Mucosa of descending colon (tissue), 3 donors: Measurements from ENCODE around the gene UBE2D4. TPM values are rescaled to one million over a fixed set of nuclear protein-coding genes. Genes with fewer than 3 reads are reported as not detected.

Experiments
- ATAC-seq: fragments of 200-7000 bp; cut with Tn5 transposase; one replicate; pipeline ENCODE4 v1.9.1; 2020; ENCODE audit warnings: mild to moderate bottlenecking, moderate library complexity
- DNase-seq, 3 donors: peaks; one replicate each; pipeline ENCODE4 v3.0.0-alpha.2; 2020
- H3K36me3 ChIP-seq: fragments of 200-600 bp; one replicate; pipeline ENCODE4 v1.8.0; 2021; ENCODE audit warnings: low read depth, mild to moderate bottlenecking
- H3K4me1 ChIP-seq: fragments of 200-600 bp; one replicate; pipeline ENCODE4 v1.8.0; 2021; ENCODE audit warnings: low read depth, mild to moderate bottlenecking
- H3K4me3 ChIP-seq: fragments of 200-600 bp; one replicate; pipeline ENCODE4 v1.8.0; 2021; ENCODE audit warnings: mild to moderate bottlenecking
- H3K9me3 ChIP-seq: fragments of 200-600 bp; one replicate; pipeline ENCODE4 v1.8.0; 2021; ENCODE audit warnings: mild to moderate bottlenecking
- CTCF ChIP-seq: fragments of 200-600 bp; IDR thresholded peaks from one replicate; pipeline ENCODE4 v1.8.0; 2022; ENCODE audit warnings: antibody characterized with exemption, mild to moderate bottlenecking
- intact Hi-C, 2 donors: fragments of 100-400 bp; cut with DNase I in 1 of 2; cut with micrococcal nuclease in 1 of 2; formaldehyde crosslinking; loops; one replicate each; pipeline versions ENCODE4 v1.11.0 to v1.11.1; 2022; cut with DNase I, micrococcal nuclease
- long read RNA-seq, 2 donors: library from polyadenylated mRNA; unstranded; transcript quantifications; one replicate each; pipeline ENCODE4 v2.0.0, GENCODE V29; 2019 to 2021
- total RNA-seq, 3 donors: library from RNA; stranded (reverse); fragmentation: NEBNext Ultra II Directional in 2 of 3; extraction: Animal tissue kit (Norgen Biotek cat#: 25700) in 2 of 3; gene quantifications; one replicate each; pipeline versions ENCODE4 v1.2.1 to v1.2.4, GENCODE V29; 2021 to 2023
- donor health status: DM: no; HTN: no; CAD: no; lungs with moderate emphysema.
- donor health status: DM: no; HTN: no; CAD: no.
- donor health status: DM: no; HTN: yes; CAD: no.

The UBE2D4 gene
- 10 to 100 TPM; 11.5 to 20.7 (median 11.8) TPM for total RNA-seq
- long read RNA-seq, donor 1, transcript UBE2D4-201 (7 exons, 3,974 nt), result major isoform, 11 of 31 reads
- long read RNA-seq, donor 1, partial matches to known transcripts, result 3 of 31 reads
- long read RNA-seq, donor 1, other reads (novel, unspliced or antisense), result 6 of 31 reads
- long read RNA-seq, donor 2, transcript UBE2D4-201 (7 exons, 3,974 nt), result major isoform, 6 of 14 reads
- long read RNA-seq, donor 2, partial matches to known transcripts, result 1 of 14 reads
- long read RNA-seq, donor 2, other reads (novel, unspliced or antisense), result 5 of 14 reads

DNA sequence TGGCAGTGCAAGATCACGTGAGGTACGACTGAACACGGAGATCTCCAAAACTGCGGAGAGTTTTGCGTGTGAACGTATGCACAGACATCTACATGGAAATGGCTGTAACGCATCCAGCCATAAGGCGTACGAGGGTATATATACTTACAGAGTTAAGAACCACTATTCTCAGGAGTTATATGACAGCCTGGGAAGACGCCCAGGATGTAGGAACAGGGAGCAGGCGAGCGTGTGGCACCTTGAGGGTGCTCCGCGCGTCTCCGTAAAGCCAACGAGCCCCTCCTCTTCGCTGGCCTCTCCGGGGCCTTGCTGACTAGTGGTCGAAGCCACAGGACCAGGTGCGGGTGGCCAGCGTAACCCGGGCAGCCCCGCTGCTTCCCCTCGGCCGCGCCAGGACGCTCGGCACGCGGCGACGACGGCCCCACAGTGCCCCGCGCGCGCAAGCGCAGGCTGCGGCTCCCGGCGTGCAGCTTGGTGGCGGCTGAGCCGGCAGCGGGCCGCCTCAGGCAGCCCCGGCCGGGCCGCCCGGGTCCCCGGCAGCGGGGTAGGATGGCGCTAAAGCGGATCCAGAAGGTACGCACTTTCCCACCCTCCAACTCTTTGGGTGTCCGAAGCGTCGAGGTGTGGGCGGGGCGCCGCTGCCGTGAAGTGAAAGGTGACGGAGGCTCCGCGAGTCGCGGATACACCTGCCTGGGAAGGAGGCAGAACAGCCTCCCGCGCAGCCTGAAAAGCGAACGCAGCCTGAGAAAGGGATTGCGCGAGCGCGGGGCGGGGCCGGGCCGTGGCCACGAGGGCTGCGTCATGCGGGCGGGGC, at the start of gene UBE2D4:
Gene UBE2D4 (plus strand): TSS at position 453 of the 814 bp plus-strand sequence. CDS start 97 bp downstream, at position 550.
- intact Hi-C loops, result no loop called here
- H3K9me3 ChIP-seq, result no peaks in the 10 kb centered on the region
- no peaks in the 10 kb centered on the region for H3K36me3 ChIP-seq
- peak; percentile 94 to 95 (median 94) for DNase-seq
- H3K4me1 ChIP-seq, result peaks cover 16% of the 10 kb centered on the region
- no peak for TF ChIP-seq CTCF
- ATAC-seq, result peak; percentile 98
- H3K4me3 ChIP-seq, result peak within 1 kb of the TSS; percentile 31

DNA sequence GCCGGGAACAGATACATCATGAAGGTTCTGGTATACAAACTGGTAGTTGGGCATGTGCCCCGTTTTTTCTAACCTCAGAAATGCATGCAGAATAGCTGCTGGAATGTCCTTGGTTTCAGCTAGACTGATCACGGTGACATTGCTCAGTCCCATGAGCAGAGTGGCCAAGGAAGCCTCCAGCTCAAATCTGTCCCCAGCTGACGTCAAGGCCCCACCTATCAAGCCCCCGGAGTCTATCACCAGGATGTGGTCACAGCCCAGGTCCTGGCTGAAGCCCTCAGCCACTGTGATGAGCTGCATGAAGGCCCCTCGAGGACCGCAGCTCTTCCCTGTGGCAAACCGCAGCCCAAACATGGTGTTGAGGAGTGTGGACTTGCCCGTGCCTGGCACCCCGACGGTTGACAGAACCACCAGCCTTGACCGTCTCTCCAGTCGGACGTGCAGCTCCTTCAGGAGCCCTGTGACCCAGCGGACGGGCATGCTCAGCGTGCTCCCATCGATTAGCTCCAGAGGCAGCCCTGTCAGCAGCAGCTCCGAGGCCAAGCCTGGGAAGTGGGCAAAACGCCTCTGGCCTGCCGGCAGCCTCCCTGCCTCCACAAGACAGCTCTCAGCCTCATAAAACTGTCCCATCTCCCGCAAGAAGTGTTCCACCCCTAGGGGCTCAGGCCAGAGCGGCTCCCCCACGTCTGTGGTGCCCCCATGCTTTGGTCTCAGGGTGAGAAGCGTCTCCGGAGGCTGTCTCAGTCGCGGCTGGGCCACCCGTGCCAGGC, 49.1 kb upstream of the UBE2D4 start:
- DNase-seq (peak in 1 of 3 donors; percentile 48), ATAC-seq (no peak)
- Histone ChIP-seq H3K4me3 (no peak overlapping the region), H3K9me3 (no peaks in the 10 kb centered on the region), H3K4me1 (peaks cover 12% of the 10 kb centered on the region), H3K36me3 (peaks cover 13% of the 10 kb centered on the region)
- no peak for TF ChIP-seq CTCF
- intact Hi-C loops, result no loop called here

DNA sequence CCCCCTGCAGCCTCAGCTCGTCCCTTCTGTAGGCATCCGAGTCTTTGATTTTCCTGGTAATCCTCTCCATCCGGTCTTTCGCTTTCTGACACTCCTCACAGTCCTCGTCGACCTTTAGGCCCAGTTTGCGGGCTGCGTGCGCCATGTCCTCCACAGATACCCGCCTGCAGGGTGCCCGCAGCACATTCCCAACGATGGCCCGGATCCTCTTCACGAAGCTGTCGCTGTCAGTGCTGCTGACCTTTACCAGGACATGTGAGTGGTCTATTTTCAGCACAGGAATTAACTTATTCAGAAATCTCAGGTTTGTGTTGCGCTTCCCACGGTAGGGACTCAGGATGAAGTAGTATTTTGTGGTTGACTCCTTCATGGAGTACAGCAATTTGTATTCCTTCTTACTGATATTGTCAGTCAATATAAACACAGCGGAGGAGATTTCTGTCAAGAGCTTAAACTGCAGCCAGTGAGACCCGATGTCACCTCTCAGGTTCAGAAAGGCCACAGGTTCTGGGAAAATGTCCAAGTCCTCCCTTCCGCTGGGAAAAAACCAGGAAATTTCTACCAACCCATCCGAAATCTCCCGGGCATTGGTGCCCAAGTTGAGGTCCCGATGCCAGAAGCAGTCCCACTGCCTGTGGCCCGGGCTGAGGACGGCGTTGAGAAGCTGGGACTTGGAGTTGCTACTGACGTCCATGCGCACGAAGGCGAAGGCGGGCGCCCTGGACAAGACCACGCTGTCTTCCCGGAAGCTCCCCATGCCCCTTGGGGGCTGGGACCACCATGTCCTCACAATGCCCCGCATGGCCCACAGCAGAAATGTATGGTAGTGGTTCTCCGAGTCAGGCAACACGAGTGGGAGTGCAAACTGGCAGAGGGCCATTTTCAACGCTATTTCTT, 48.0 kb upstream of the UBE2D4 start:
- no peak overlapping the region for H3K4me3 ChIP-seq
- DNase-seq, result no peak
- intact Hi-C loops, result no loop called here
- H3K4me1 ChIP-seq, result peaks cover 2% of the 10 kb centered on the region
- ATAC-seq, result no peak
- no peaks in the 10 kb centered on the region for H3K9me3 ChIP-seq
- peaks cover 13% of the 10 kb centered on the region for H3K36me3 ChIP-seq
- TF ChIP-seq CTCF, result no peak

DNA sequence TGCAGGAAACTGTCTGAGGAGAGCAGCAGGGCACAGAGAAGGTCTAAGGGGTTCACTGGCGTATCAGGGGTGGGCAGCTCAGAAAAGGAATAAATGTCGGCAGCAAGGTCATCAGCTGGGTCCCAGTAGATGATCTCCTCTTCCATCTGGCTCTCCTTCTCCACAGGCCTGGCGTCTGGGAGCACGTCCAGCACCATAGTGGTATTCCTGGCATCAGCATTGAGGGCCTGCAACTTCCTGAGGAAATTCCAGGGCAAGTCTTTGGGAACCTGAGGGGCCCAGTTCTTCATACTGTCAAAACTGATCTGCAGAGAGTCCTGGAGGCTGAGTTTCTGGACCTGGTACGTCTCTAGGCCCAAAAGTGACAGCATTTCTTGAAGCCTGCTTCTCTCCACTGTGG, 47.4 kb upstream of the UBE2D4 start:
- Histone ChIP-seq H3K9me3 (no peaks in the 10 kb centered on the region), H3K4me1 (no peaks in the 10 kb centered on the region), H3K4me3 (no peak overlapping the region), H3K36me3 (peaks cover 13% of the 10 kb centered on the region)
- no peak for DNase-seq
- ATAC-seq, result no peak
- no peak for TF ChIP-seq CTCF
- intact Hi-C loops, result no loop called here

DNA sequence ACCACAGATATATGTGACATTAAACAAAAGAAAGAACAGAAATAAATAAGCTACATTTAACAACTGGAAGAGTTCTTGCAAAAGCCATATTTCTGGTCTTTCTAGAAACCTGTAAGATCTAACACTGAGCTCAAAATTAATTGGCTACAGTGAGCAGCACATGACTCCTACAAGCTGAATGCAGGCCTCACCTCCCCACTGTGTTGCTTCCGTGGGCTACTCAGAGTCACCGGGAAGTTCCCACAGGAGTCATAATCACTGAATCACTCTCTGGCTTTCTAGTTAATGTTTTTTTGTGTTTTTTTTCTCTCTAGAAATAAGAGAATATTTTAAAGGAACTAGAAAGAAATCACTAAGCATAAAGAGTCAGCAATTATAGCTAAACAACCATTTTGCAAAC, 46.8 kb upstream of the UBE2D4 start:
- DNase-seq, result no peak
- H3K4me3 ChIP-seq, result no peak overlapping the region
- intact Hi-C loops, result no loop called here
- no peaks in the 10 kb centered on the region for H3K4me1 ChIP-seq
- peaks cover 13% of the 10 kb centered on the region for H3K36me3 ChIP-seq
- H3K9me3 ChIP-seq, result no peaks in the 10 kb centered on the region
- ATAC-seq, result no peak
- no peak for TF ChIP-seq CTCF
